GM23248 (cell line): Measurements from ENCODE around the gene FOXJ2.
"Not testable (repeated sequence)": the region's sequence is repeated elsewhere in the genome, so short reads cannot be mapped to it uniquely, and the experiment has no call there.

Experiments
- EZH2 ChIP-seq: fragments of 200-600 bp; sonication (generic); IDR thresholded peaks from 2 replicates; pipeline ENCODE4 v1.6.1; 2018; ENCODE audit warnings: antibody characterized with exemption, mild to moderate bottlenecking; ENCODE audit not compliant: insufficient read depth, poor library complexity, severe bottlenecking
- EZH2phosphoT487 ChIP-seq: fragments of 200-600 bp; sonication (generic); IDR thresholded peaks from 2 replicates; pipeline ENCODE4 v1.6.1; 2018; ENCODE audit warnings: antibody characterized with exemption, moderate library complexity, mild to moderate bottlenecking, low read depth; ENCODE audit not compliant: insufficient read depth

DNA sequence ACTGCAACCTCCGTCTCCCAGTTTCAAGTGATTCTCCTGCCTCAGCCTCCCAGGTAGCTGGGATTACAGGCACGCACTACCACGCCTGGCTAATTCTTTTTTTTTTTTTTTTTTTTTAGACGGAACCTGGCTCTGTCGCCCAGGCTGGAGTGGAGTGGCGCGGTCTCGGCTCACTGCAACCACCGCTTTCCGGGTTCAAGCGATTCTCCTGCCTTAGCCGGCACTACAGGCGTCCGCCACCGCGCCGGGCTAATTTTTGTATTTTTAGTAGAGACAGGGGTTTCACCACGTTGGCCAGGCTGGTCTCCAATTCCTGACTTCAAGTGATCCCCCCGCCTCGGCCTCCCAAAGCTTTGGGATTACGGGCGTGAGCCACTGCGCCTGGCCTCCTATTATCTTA is 1.5 kb upstream of the FOXJ2 start:
- TF ChIP-seq EZH2, EZH2phosphoT487: not testable (repeated sequence)
